ENCODE data around the gene CPA5.
A peak's percentile ranks its signal among the peaks of the same experiment; 100 is the strongest.

CPA5 gene

GRCh38 chr7:130344271-130344866 lies at the start of gene CPA5:
Gene CPA5, plus strand, starts transcription at chr7:130344816. Its CDS starts 1,670 bp downstream, at chr7:130346486.
- CTCF ChIA-PET, result no interaction called here
- DNase-seq (ENCODE audit: low spot score), result no peak
- H3K27ac ChIP-seq, result no peak within 1 kb of the TSS
- POLR2A ChIA-PET (ENCODE audit: low non-redundant PET), result no interaction called here
- TF ChIP-seq CTCF (conservative IDR thresholded peaks at IDR 0.05; ENCODE audit: low read depth), result no peak

GRCh38 chr7:130296221-130296951 lies 48.2 kb upstream of the CPA5 start:
- ChIA-PET POLR2A (ENCODE audit: low non-redundant PET) (no interaction called here), CTCF (no interaction called here)
- peak overlapping the region; percentile 84; the same call in 1 of the 2 replicates for H3K27ac ChIP-seq
- TF ChIP-seq CTCF (conservative IDR thresholded peaks at IDR 0.05; ENCODE audit: low read depth), result no peak
- no peak for DNase-seq (ENCODE audit: low spot score)

- POLR2A ChIA-PET (ENCODE audit: low non-redundant PET), result no interaction called here
Measured at GRCh38 chr7:130297628-130298543, 46.7 kb upstream of the CPA5 start.

GRCh38 chr7:130298544-130299326 lies 45.9 kb upstream of the CPA5 start:
- ChIA-PET CTCF (no interaction called here), POLR2A (ENCODE audit: low non-redundant PET) (interaction anchor here (0.6 kb wide), 1 partner anchor 461 kb away, joined by 4 read pairs; no protein-coding TSS in a partner anchor)
- DNase-seq (ENCODE audit: low spot score), result no peak
- no peak overlapping the region for H3K27ac ChIP-seq
- TF ChIP-seq CTCF (conservative IDR thresholded peaks at IDR 0.05; ENCODE audit: low read depth), result no peak

More at GRCh38 chr7:130297628-130298543, 46.7 kb upstream of the CPA5 start:
- peak overlapping the region; percentile 6; the same call in 1 of the 2 replicates for H3K27ac ChIP-seq
- DNase-seq (ENCODE audit: low spot score), result no peak
- no peak for TF ChIP-seq CTCF (conservative IDR thresholded peaks at IDR 0.05; ENCODE audit: low read depth)
- CTCF ChIA-PET, result no interaction called here

GRCh38 chr7:130299866-130300265 lies 44.8 kb upstream of the CPA5 start:
- CTCF ChIA-PET, result no interaction called here
- POLR2A ChIA-PET (ENCODE audit: low non-redundant PET), result no interaction called here
- H3K27ac ChIP-seq, result no peak overlapping the region
- DNase-seq (ENCODE audit: low spot score), result no peak
- no peak for TF ChIP-seq CTCF (conservative IDR thresholded peaks at IDR 0.05; ENCODE audit: low read depth)
